ENCODE measurements around the gene AGFG2.

- no peak for TF ChIP-seq EZH2phosphoT487 (IDR thresholded peaks at IDR 0.05; ENCODE audit: low read depth)
- no peak for TF ChIP-seq CTCF (IDR thresholded peaks at IDR 0.05; ENCODE audit: low read depth, low read length)
These were observed 46.1 kb upstream of the AGFG2 start for GRCh38 chr7:100492738-100493475.
